Measurements from ENCODE around the gene LSM2. TPM values are rescaled to one million over a fixed set of nuclear protein-coding genes. Genes with fewer than 3 reads are reported as not detected.

Gene LSM2
- total and polyA plus RNA-seq, 8 donors: 6.7 to 55.8 (median 34.5) TPM; not detected in 1

GRCh38 chr6:31784098-31784925, 22.5 kb downstream of the LSM2 start:
- Histone ChIP-seq H3K27me3 (no peaks in the 10 kb centered on the region), H3K27ac (no peak overlapping the region), H3K36me3 (peaks cover 62 to 92% (median 85%) of the 10 kb centered on the region in 4 donors), H3K9me3 (no peaks in the 10 kb centered on the region), H3K4me1 (no peaks in the 10 kb centered on the region), H3K4me3 (no peak overlapping the region)
- 91 to 97% (median 95%) methylated on average over 15 of the region's 15 CpGs for WGBS, 5 donors
- TF ChIP-seq EP300 (IDR thresholded peaks at IDR 0.05) (no peak), POLR2AphosphoS5 (IDR thresholded peaks at IDR 0.05) (no peak), POLR2A (IDR thresholded peaks at IDR 0.05) (no peak), CTCF (IDR thresholded peaks at IDR 0.05) (no peak)
- DNase-seq: no peak
- intact Hi-C loops (cut with DNase I; ENCODE audit: low total_unique reads): no loop called here

GRCh38 chr6:31782126-31782855, 24.5 kb downstream of the LSM2 start:
- TF ChIP-seq POLR2A (IDR thresholded peaks at IDR 0.05): no peak
- no peak for TF ChIP-seq CTCF (IDR thresholded peaks at IDR 0.05)
- TF ChIP-seq POLR2AphosphoS5 (IDR thresholded peaks at IDR 0.05): no peak
- TF ChIP-seq EP300 (IDR thresholded peaks at IDR 0.05): no peak
- peaks cover 68 to 90% (median 87%) of the 10 kb centered on the region in 4 donors for H3K36me3 ChIP-seq
- 84 to 92% (median 90%) methylated on average over 25 to 32 of the region's 32 CpGs for WGBS, 5 donors
- H3K4me3 ChIP-seq: no peak overlapping the region
- no peak for DNase-seq
- no peak overlapping the region for H3K27ac ChIP-seq
- intact Hi-C loops (cut with DNase I; ENCODE audit: low total_unique reads): no loop called here
- H3K4me1 ChIP-seq: peaks cover 1 to 10% (median 5%) of the 10 kb centered on the region in 4 donors
- no peaks in the 10 kb centered on the region for H3K9me3 ChIP-seq
- H3K27me3 ChIP-seq: no peaks in the 10 kb centered on the region

- TF ChIP-seq POLR2A (IDR thresholded peaks at IDR 0.05) (no peak), CTCF (IDR thresholded peaks at IDR 0.05) (no peak), EP300 (IDR thresholded peaks at IDR 0.05) (no peak), POLR2AphosphoS5 (IDR thresholded peaks at IDR 0.05) (no peak)
- DNase-seq: no peak
- peaks cover 68 to 86% (median 85%) of the 10 kb centered on the region in 4 donors for H3K36me3 ChIP-seq
- H3K27me3 ChIP-seq: no peaks in the 10 kb centered on the region
- H3K4me3 ChIP-seq: no peak overlapping the region
- WGBS, 5 donors: 84 to 96% (median 94%) methylated on average over 11 to 23 of the region's 23 CpGs
- H3K9me3 ChIP-seq: no peaks in the 10 kb centered on the region
- H3K4me1 ChIP-seq: peaks cover 10 to 18% (median 13%) of the 10 kb centered on the region in 4 donors
- no peak overlapping the region for H3K27ac ChIP-seq
- intact Hi-C loops (cut with DNase I; ENCODE audit: low total_unique reads): no loop called here
These were observed 25.3 kb downstream of the LSM2 start for GRCh38 chr6:31781244-31782125.
